Gastroesophageal sphincter (tissue), 3 donors: ENCODE data around the gene ANK3.

Source experiments
- POLR2A ChIP-seq, 2 donors: fragments of 450-650 bp; IDR thresholded peaks; one replicate each; pipeline ENCODE4 v1.6.1; 2017; ENCODE audit warnings: antibody characterized with exemption in 2 of 2, mild to moderate bottlenecking in 2 of 2, moderate library complexity in 1 of 2
- TF ChIP-seq, protein P1 (sequence below), 4 experiments: fragments of 200-600 bp in 2 of 4; fragments of 450-650 bp in 2 of 4; sonication (generic) in 1 of 4; IDR thresholded peaks; one replicate each; pipeline ENCODE4 v1.5.1; 2017 to 2019; ENCODE audit warnings: antibody characterized with exemption in 4 of 4, mild to moderate bottlenecking in 2 of 4, moderate library complexity in 2 of 4

DNA sequence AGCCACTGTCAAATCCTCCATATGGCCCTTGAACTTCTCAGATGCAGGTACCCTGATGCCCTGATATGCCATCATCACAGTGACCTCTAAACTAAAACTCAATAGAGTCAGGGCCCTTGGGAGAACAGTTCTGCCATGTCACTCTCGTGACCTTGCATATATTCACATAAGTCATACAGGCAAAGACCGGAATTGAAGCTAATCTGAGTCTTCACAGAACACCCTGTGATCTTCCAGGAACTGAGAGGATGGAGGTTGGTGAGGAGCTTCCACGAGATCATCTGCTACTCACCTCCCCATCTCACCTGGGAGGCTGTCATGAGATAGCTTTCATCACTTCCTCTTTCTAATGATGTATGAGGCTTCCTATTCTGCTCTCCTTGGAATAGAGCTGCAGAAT lies 254.7 kb downstream of the ANK3 start:
- TF ChIP-seq, protein P1, sequence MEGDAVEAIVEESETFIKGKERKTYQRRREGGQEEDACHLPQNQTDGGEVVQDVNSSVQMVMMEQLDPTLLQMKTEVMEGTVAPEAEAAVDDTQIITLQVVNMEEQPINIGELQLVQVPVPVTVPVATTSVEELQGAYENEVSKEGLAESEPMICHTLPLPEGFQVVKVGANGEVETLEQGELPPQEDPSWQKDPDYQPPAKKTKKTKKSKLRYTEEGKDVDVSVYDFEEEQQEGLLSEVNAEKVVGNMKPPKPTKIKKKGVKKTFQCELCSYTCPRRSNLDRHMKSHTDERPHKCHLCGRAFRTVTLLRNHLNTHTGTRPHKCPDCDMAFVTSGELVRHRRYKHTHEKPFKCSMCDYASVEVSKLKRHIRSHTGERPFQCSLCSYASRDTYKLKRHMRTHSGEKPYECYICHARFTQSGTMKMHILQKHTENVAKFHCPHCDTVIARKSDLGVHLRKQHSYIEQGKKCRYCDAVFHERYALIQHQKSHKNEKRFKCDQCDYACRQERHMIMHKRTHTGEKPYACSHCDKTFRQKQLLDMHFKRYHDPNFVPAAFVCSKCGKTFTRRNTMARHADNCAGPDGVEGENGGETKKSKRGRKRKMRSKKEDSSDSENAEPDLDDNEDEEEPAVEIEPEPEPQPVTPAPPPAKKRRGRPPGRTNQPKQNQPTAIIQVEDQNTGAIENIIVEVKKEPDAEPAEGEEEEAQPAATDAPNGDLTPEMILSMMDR (IDR thresholded peaks at IDR 0.05): no peak
- no peak for TF ChIP-seq POLR2A (IDR thresholded peaks at IDR 0.05)
